Uterus (tissue), 2 donors: Measurements from ENCODE around the gene KDM2B.

ENCODE experiments used
- CTCF ChIP-seq, 4 experiments: fragments of 200-600 bp in 2 of 4; fragments of 450-650 bp in 2 of 4; sonication (generic) in 2 of 4; IDR thresholded peaks; one replicate each; pipeline ENCODE4 v1.5.1; 2016 to 2019; ENCODE audit warnings: antibody characterized with exemption in 4 of 4, mild to moderate bottlenecking in 2 of 4, moderate library complexity in 1 of 4
- POLR2A ChIP-seq, 2 donors: fragments of 450-650 bp; IDR thresholded peaks; one replicate each; pipeline ENCODE4 v1.6.1; 2016; ENCODE audit warnings: antibody characterized with exemption in 2 of 2, mild to moderate bottlenecking in 1 of 2, moderate library complexity in 1 of 2

- TF ChIP-seq CTCF (IDR thresholded peaks at IDR 0.05) (no peak), POLR2A (IDR thresholded peaks at IDR 0.05) (no peak)
Observed at GRCh38 chr12:121608301-121608700, 27.5 kb upstream of the KDM2B start.
